ENCODE results near the gene TCFL5.
A peak's percentile ranks its signal among the peaks of the same experiment; 100 is the strongest.

The TCFL5 gene

DNA sequence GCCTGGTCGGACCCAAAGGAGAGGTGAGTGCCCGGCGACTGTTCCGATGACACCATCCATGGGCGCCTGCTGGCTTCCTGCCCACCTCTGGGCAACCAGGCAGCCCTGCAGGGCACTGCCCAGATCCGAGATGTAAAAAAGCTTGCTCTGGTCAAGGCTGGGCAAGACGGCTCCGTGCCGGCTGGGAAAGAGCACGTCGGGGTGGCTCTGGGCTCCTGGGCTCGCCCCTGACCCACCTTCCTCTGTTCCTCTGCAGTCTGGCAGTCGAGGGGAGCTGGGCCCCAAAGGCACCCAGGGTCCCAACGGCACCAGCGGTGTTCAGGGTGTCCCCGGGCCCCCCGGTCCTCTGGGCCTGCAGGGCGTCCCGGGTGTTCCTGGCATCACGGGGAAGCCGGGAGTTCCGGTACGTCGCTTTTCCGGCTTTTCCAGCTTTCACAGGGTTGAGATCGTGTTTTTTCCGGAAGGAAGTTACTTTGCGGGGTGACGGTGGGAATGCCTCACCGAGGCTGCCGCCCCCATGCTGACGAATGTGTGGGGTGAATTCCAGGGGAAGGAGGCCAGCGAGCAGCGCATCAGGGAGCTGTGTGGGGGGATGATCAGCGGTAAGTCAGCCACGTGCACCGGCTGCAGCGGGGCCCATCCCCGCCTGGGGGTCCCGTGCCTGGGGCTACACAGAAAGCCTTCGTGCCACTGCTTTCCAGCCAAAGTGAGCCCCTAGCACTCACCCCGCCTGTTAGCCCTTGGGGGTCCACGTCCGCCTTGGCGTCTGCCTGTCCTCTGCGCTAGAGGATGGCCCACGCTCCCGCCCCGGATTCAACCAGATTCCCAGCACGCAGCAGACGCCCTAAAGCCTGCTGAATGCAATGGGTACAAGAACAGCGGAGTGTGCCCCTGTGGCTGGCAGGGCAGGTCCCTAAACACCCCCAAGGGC is 25.4 kb downstream of the TCFL5 start:
- DNase-seq (ENCODE audit: low read depth in 2 of 2) = no peak

DNA sequence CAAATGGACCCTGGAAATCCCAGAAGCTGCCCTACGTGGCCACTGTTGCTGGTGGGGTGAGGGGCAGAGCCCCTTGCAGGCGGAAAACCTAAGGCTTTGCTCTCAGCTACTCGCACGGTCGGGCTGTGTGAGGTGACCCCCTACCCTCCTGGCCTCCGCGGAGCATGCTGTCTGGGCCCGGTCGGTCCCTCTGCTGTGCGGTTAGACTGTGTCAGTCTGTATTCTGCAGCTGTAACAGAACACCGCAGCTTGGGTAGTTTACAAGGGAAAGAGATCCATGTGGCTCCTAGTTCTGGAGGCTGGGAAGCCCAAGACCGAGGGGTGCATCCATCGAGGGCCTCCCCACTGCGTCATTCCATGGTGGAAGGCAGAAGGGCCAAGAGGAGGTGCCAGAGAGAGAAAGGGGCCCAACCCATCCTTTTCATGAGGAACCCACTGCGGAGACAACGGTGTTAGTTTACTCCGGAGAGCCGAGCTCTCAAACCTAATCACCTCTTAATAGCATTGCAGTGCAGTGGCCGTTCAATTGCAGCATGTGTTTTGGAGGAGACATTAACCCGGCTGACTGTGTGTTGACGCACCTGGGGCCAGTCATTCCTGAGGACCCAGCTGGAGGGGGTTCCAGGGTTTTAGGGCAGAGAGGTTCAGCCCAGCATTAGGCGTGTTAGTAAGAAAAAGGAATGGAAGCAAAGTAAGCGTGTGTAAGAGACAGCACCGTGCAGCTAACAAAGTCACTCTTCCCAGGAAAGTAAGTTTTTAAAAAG is 26.5 kb downstream of the TCFL5 start:
- DNase-seq (ENCODE audit: low read depth in 2 of 2) = no peak

DNA sequence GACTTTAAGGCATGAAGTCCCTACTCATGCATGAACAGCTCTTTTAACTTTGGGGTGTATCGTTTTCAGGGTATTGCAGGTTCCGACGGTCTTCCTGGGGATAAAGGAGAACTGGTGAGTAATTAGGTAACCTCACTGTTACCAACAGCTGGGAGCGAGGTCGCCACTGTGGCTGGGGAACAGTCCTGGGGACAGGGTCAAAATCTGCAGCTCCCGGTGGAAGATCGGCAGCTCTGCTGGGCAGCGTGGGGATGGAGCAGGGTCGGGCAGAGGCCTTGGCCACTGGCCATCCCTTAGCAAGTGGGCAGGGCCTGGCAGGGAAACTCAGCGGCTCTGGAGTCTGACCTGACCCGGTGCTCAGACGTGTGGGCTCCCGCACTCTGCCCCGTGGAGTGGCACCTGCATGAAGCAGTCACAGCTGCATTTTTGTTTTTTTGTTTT is 28.7 kb downstream of the TCFL5 start:
- no peak for DNase-seq (ENCODE audit: low read depth in 2 of 2)

DNA sequence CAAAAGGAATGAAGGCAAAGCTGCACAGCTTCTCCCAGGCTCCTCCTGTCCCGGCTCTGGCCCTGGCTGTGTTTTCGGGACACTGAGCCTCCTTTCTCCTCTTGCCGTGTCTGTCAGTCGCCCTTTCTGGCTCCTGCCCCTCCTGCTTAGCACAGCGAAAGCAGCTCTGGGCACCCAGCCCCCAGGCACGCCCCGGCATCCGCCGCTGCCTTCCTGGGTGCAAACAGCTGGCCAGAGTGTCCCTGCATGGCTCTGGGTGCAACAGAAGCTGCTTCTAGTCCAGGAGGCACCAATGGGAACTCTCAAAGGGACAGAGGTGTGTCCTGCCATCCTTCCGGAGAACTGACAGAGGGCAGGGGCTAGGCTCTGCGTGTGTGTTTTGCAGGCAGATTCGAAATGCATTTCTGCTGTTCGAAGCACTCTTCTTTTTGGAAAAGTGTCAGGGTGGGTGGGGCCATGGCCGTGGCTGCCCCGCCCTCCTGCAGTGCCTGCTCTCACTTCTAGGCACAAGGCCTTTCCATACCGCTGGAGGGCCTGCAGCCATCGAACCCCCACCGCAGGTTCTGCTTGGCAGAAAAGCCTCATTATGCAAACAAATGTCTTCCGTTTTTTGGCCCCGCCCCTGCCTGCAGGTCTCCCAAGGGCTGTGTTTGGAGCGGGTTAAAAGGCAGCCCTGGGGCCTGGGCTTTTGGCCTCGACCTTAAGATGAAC is 29.3 kb downstream of the TCFL5 start:
- DNase-seq (ENCODE audit: low read depth in 2 of 2) = no peak

DNA sequence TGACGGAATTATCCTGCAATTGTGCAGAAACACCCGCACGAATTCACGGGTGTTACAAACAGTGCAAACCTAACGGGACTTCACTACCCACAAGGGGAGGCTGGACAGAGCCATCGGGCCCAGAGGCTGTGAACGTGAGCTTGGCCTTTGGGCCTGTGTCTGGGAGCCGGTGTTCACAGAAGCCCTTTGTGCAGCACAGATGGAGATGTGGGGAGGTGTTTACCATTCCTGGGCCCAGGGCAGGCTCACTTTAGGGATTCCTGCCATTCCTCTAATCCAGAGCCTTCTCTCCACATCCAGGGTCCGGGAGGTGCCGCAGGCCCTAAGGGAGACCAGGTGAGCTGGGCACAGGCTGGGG is 29.8 kb downstream of the TCFL5 start:
- DNase-seq (ENCODE audit: low read depth in 2 of 2) = no peak

DNA sequence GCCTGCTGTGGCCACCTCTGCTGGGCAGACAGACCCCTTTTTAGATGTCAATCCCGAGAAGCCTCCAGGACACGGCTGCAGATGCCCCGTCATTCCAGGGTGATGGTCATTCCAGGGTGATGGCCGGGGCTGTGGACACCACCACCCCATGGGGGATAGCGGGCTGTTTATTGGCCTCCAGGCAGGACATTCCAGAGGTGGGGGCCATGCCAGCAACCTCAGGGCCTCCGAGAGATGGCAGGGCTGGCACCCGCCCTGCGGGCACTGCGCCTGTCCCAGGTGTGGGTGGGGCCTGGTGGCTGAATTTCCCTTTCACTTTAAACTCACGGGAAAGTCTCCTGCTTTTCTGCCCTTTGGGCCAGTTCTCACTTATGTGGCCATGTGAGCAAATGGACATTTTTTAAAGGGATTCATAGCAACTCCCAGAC is 30.2 kb downstream of the TCFL5 start:
- DNase-seq (ENCODE audit: low read depth in 2 of 2) = no peak

DNA sequence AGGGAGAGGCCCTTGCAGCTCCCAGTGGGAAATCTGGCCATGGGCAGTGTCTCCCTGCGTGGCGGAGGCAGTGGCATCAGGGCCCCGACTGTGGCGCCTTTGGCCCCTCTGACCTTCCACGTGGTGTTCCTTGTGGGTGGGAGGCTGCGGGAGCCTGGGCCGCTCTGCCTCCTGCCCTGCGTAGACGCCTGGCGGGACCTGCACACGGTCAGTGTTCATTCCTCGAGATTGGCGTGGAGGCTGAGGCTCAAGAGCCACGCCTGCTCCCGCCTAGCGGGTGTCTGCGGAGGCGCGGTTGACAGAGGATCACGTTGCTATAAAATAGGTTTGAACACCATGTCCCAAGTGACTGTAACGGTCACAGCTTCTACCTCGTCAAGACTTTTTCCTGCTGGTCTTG is 30.8 kb downstream of the TCFL5 start:
- no peak for DNase-seq (ENCODE audit: low read depth in 2 of 2)

DNA sequence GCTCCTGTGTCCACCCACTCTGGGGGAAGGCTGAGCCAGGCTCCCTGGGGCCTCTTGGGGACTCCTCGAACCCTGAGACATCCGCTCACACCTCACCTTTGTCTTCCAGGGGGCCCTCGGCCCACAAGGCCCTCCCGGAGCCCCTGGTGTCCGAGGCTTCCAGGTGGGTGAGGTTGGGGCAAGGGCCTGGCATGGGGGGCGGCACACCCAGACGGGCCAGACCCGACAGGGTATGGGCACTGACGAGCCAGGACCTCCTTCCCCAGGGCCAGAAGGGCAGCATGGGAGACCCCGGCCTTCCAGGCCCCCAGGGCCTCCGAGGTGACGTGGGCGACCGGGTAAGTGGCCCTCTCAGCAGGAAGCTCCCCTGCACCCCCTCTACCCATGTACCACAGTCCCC is 31.4 kb downstream of the TCFL5 start:
- DNase-seq (ENCODE audit: low read depth in 2 of 2) = no peak

DNA sequence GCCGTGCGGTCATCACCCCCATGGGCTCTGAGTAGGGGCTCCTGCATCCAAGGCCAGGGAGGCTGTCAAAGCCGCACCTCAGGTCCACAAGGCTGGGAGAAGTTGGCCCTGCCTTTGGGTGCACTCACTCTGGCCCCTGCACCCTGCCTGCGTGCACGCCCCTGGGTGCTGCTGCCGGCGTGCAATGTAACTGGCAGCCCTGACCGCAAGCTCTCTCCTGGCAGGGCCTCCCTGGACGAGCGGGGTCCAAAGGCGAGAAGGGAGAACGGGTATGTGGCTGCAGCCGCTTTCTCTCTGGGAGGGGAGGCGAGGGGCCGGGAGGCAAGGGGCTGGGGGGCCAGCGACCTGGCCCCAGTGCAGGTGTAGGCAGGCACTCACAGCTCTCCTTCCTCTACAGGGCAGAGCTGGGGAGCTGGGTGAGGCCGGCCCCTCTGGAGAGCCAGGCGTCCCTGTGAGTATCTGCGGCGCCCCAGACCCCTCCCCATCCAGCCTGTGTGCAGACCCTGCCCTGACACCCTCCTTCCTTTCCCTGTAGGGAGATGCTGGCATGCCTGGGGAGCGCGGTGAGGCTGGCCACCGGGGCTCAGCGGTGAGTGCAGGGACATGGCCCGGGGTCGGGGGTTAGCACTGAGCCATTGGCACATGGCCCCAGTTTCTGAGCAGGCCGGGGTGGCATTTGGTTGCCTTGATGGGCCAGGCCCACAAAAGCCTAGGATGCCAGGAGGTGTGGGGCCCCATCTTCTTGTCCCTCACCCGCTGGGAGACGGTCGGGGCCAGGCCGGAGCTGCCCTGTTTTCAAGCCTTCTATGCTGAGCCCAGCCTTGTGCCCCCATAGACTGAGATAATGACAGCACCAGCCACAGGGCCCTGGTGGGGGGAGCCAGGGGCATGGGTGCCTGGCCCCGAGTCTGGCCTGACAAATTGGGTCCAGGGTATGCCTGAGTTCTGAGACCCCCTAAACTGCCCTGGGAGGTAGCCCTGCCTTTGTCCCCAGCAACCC is 32.1 kb downstream of the TCFL5 start:
- DNase-seq (ENCODE audit: low read depth in 2 of 2) = no peak

DNA sequence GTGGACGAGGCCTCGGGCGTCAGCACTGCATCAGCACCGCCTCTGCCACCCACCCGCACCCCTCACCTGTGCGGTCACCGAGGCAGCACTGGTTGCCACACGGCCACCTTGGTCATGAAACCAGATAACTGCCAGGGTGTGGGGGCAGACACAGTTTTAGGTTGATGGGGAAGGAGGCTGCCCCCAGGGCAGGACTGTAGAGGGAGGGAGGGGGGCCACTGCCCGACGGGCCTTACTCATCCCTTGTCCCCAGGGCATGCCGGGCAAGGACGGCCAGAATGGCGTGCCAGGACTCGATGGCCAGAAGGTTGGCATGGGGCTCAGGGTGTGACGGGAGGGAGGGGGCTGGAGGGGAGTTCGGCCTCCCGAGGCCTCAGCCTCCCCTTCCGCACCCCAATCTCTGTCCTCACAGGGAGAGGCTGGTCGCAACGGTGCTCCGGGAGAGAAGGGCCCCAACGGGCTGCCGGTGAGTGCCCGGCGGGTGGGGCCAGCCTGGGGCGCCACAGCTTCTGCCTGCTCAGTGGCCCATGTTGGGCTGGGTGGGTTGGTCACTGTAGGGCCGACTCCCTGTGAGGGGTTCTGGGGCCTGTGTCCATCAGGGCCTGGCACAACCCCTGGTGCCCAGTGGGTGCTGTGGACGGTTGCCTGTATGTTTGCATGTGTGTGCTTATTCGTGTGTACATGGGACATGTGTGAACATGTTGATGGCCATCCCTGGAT is 33.0 kb downstream of the TCFL5 start:
- no peak for DNase-seq (ENCODE audit: low read depth in 2 of 2)

DNA sequence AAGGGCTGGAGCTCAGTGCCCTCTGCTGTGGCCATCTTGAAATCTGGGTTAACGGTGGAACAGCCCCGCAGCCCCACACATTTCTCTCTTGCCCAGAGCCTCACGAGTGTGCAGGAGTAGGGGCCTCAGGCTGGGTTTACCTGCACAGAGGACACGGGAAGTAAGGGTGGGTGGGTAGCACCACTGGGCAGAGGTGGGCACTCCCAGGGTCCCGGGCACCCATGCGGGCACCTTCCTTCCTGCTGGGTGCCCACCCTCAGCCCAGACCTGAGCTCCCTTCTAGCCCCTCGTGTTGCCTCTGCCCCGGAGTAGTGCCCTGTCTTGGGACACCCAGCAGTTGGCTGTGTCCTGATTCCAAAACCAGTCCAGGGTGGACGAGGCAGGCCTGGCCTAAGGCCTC is 33.6 kb downstream of the TCFL5 start:
- DNase-seq (ENCODE audit: low read depth in 2 of 2) = no peak

DNA sequence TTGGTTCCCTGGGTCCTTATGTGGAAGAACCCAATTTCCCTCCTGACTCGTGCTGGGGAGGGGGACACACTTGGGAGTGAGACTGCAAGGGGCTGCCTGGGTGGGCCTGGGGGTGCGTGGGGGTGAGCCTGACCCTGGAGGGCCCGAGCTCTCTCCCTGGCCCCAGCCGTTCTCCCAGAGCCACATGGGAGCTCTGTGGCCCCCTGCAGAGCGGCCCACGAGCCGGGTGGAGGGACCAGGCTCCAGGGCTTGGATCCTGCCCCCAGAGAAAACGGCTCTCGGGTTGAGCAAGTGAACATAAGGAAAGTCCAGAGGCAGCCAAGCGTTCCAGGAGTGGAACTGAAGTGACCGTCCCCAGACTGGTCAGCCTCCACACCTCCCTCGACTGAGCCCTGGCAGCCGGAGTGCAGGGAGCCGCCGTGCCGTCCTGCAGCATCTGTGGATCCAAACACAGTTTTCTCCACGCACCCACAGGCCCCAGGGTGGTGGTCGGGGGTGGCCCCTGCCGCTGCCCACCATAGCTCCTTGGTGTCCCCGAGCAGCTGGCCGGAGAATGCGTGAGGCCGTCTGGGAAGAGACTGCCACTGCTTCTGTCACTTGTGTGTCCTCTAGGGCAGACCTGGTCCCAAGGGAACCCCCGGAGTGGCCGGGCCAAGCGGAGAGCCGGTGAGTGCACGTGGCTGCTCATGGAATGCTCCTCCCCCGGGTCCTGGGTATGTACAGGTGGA is 34.1 kb downstream of the TCFL5 start:
- DNase-seq (ENCODE audit: low read depth in 2 of 2) = no peak

DNA sequence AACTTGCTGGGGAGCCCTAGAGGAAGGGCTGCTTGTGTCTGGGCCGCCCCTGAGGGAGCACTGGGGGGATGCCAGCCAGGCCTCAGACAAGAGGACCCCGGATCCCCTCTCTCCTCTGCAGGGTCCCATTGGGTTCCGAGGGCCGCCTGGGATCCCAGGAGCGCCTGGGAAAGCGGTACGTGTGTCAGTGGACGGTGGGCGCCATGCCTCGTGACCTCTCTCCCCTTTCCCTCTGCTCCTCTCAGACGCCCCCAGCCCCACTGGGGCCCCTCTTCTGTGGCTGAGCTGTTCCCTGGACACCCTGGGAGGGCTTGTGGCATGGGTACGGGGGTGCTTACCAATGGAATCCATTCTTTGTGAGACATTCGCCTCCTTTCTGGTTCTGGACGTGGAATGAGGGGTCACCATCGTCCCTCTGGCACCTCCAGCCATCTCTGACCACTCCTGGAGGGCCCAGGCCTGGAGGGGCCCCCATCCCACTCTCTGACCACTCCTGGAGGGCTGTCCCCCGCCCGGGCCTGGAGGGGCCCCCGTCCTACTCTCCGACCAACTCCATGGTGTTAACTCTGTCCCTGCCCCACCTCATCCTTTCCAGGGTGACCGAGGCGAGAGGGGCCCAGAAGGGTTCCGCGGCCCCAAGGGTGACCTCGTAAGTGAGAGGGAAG is 34.8 kb downstream of the TCFL5 start:
- DNase-seq (ENCODE audit: low read depth in 2 of 2) = no peak

DNA sequence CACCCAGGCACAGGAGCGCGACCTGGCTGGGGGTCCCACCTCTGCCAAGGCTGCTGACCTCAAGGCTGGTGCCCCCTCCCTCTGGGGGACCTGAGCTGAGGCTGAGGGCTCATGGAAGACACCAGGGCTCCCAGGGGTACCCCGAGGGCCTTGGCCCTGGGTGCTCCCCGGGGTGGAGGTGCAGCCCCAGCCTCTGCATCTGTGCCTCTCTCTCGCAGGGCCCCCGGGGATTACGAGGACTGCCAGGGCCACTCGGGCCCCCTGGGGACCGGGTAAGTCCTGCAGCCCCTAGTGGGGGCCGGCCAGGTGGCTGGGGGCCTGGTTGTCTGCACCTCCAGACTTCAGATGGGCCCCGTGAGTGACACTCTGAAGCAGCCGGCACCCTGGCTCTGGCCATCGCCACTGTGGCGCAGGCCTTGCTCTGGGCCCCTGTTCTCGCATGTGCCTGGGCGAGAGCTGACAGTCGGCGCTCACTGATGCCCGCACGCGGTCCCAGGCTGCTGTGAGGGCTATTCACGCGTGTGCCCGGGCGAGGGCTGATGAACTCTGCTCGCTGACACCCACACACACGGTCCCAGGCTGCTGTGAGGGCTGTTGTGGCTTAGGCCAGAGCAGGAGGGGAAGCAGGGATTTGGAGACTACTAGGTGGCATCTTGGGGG is 35.5 kb downstream of the TCFL5 start:
- no peak for DNase-seq (ENCODE audit: low read depth in 2 of 2)

DNA sequence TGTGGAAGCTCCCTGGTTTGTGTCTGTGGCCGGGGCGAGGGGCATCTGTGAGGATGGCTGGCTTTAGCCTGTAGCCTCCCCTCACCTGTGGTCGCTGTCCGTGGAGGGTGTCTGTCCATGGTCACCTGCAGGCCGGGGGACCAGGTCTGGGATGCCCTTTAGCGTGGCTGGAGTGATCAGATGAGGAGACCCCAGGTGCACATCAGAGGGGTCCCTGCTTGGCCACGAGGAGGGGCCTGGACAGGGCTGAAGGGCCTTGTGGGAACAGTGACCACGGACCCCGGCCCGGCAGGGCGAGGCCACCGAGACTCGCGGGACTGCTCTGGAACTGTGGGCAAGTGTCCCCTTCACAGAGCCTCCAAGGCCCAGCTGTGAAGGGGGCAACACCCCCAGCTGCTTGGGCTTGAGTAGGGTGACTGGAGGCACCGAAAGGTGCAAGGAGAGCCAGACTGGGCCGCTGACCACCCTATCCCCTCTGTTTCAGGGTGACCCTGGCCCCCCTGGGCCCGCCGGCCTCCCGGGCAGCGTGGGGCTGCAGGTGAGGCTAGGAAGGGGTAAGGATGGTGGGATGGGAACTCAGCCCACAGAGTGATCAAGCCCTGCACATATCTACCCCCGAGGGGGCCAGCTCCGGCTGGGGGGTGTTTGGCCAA is 36.2 kb downstream of the TCFL5 start:
- DNase-seq (ENCODE audit: low read depth in 2 of 2) = no peak

DNA sequence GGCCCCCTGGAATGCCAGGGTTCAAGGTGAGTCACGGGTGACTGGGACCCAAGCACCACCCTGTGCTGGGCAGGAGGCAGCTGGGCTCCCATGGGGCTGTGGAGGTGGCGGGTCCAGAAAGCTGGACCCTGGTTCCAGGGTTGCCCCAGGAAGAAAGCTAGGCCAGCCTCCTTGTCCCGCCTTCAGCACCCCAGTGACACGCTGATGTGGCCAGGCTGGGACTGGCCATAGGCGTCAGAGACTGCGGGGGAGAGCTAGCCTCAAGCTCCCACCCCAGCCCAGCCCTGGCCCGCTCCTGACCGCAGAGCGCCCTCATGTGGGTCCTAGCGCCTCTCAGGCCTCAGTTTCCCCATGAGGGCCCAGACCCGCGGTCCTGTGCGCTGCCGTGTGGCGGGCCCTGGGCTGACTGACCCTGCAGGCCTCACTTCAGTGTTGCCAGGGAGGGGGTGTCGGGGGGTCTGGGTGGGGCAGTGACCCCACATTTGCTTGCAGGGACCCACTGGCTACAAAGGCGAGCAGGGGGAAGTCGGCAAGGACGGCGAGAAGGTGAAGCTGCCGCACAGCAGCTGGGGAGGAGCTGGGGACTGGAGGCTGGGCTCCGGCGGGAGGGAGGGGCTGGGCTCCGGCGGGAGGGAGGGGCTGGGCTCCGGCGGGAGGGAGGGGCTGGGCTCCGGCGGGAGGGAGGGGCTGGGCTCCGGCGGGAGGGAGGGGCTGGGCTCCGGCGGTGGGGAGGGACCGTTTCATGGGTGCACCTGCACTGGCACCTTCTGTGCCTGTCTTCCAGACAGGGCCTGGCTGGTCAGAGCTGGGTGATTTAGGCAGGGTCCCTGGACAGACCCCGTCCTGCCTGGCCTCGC is 36.9 kb downstream of the TCFL5 start:
- peak in 1 of 2 donors; percentile 30 for DNase-seq (ENCODE audit: low read depth in 2 of 2)
